Left lung (tissue), 10 donors: ENCODE measurements around the gene PCDHB16. TPM values are rescaled to one million over a fixed set of nuclear protein-coding genes. Genes with fewer than 3 reads are reported as not detected.
"Not testable (repeated sequence)": the region's sequence is repeated elsewhere in the genome, so short reads cannot be mapped to it uniquely, and the experiment has no call there.

Source experiments
- ATAC-seq: fragments of 200-7000 bp; cut with Tn5 transposase; one replicate; pipeline ENCODE4 v1.9.1; 2020; ENCODE audit warnings: moderate library complexity
- DNase-seq, 4 donors: peaks; one replicate each; pipeline ENCODE4 v3.0.0-alpha.2; 2013 to 2020
- H3K27ac ChIP-seq, 2 donors: fragments of 200-600 bp; sonication (generic) in 1 of 2; one replicate each; pipeline versions ENCODE4 v1.5.0 to v1.8.0; 2020 to 2021
- H3K27me3 ChIP-seq, 2 donors: fragments of 200-600 bp; sonication (generic) in 1 of 2; one replicate each; pipeline versions ENCODE4 v1.5.0 to v1.8.0; 2020 to 2021
- H3K36me3 ChIP-seq, 2 donors: fragments of 200-600 bp; sonication (generic) in 1 of 2; one replicate each; pipeline versions ENCODE4 v1.5.0 to v1.8.0; 2020 to 2021
- H3K4me1 ChIP-seq, 2 donors: fragments of 200-600 bp; one replicate each; pipeline ENCODE4 v1.8.0; 2021
- H3K4me3 ChIP-seq, 2 donors: fragments of 200-600 bp; sonication (generic) in 1 of 2; one replicate each; pipeline versions ENCODE4 v1.5.0 to v1.8.0; 2020 to 2021; ENCODE audit warnings: mild to moderate bottlenecking in 1 of 2
- H3K9me3 ChIP-seq, 2 donors: fragments of 200-600 bp; sonication (generic) in 1 of 2; one replicate each; pipeline versions ENCODE4 v1.5.0 to v1.8.0; 2020 to 2021
- CTCF ChIP-seq, 2 donors: fragments of 200-600 bp; sonication (generic) in 1 of 2; IDR thresholded peaks; one replicate each; pipeline versions ENCODE4 v1.5.0 to v1.8.0; 2021; ENCODE audit warnings: antibody characterized with exemption in 2 of 2
- intact Hi-C, 2 donors: fragments of 100-400 bp; cut with DNase I; formaldehyde crosslinking; loops; one replicate each; pipeline versions ENCODE4 v1.11.2 to v1.14.2; 2022
- polyA plus RNA-seq, 6 donors: library from polyadenylated mRNA; unstranded; fragments of 120-200 nt; gene quantifications; one replicate each; pipeline ENCODE4 v1.2.1, GENCODE V29; 2013; ENCODE audit not compliant: insufficient read length in 6 of 6
- total RNA-seq, 2 donors: library from RNA; stranded (reverse); fragmentation: NEBNext Ultra II Directional; extraction: Animal tissue kit (Norgen Biotek cat#: 25700); gene quantifications; one replicate each; pipeline ENCODE4 v1.2.1, GENCODE V29; 2021
- donor health status: DM: no; HTN: yes; CAD: no.
- donor health status: DM: no; HTN: no; CAD: no.

Gene PCDHB16
- total and polyA plus RNA-seq, 8 donors: 1.8 to 8.2 (median 6.1) TPM

- ATAC-seq (no peak), DNase-seq (peak in 1 of 4 donors; percentile 10)
- Histone ChIP-seq H3K4me3 (no peak within 1 kb of the TSS), H3K27ac (no peak within 1 kb of the TSS), H3K9me3 (peaks cover 0 to 64% of the 10 kb centered on the region in 2 donors), H3K4me1 (no peaks in the 10 kb centered on the region), H3K36me3 (no peaks in the 10 kb centered on the region), H3K27me3 (peaks cover 0 to 19% of the 10 kb centered on the region in 2 donors)
- intact Hi-C loops: no loop called here
- no peak for TF ChIP-seq CTCF (IDR thresholded peaks at IDR 0.05)
Observed at GRCh38 chr5:141149812-141150211, 32.4 kb upstream of the PCDHB16 start, which contains the start of gene PCDHB6. PCDHB6 (plus strand) TSS chr5:141150057; CDS start chr5:141150258, 201 bp downstream.

GRCh38 chr5:141150224-141150992 is 31.8 kb upstream of the PCDHB16 start:
- intact Hi-C loops: no loop called here
- Histone ChIP-seq H3K27ac (no peak overlapping the region), H3K4me3 (no peak overlapping the region), H3K27me3 (peaks cover 0 to 19% of the 10 kb centered on the region in 2 donors), H3K4me1 (no peaks in the 10 kb centered on the region), H3K9me3 (peaks cover 0 to 67% of the 10 kb centered on the region in 2 donors), H3K36me3 (no peaks in the 10 kb centered on the region)
- no peak for TF ChIP-seq CTCF (IDR thresholded peaks at IDR 0.05)
- DNase-seq (no peak), ATAC-seq (no peak)

DNA sequence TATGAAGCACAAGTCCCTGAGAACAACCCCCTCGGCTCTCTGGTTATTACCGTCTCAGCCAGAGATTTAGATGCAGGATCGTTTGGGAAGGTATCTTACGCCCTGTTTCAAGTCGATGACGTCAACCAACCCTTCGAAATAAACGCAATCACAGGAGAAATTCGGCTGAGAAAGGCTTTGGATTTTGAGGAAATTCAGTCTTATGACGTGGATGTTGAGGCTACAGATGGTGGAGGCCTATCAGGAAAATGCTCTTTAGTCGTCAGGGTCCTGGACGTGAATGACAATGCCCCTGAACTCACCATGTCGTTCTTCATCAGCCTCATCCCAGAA is 31.2 kb upstream of the PCDHB16 start:
- H3K27ac ChIP-seq: no peak overlapping the region
- TF ChIP-seq CTCF (IDR thresholded peaks at IDR 0.05): no peak
- peaks cover 0 to 24% of the 10 kb centered on the region in 2 donors for H3K27me3 ChIP-seq
- DNase-seq (no peak), ATAC-seq (no peak)
- intact Hi-C loops: no loop called here
- no peaks in the 10 kb centered on the region for H3K36me3 ChIP-seq
- H3K9me3 ChIP-seq: peaks cover 0 to 72% of the 10 kb centered on the region in 2 donors
- H3K4me1 ChIP-seq: no peaks in the 10 kb centered on the region
- no peak overlapping the region for H3K4me3 ChIP-seq

DNA sequence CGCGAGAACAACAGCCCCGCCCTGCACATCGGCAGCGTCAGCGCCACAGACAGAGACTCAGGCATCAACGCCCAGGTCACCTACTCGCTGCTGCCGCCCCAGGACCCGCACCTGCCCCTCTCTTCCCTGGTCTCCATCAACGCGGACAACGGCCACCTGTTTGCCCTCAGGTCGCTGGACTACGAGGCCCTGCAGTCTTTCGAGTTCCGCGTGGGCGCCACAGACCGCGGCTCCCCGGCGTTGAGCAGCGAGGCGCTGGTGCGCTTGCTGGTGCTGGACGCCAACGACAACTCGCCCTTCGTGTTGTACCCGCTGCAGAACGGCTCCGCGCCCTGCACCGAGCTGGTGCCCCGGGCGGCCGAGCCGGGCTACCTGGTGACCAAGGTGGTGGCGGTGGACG is 30.6 kb upstream of the PCDHB16 start:
- H3K9me3 ChIP-seq: peaks cover 0 to 79% of the 10 kb centered on the region in 2 donors
- H3K27ac ChIP-seq, H3K4me1 ChIP-seq, intact Hi-C loops, H3K4me3 ChIP-seq, ATAC-seq, DNase-seq, H3K36me3 ChIP-seq: not testable (repeated sequence)
- peaks cover 0 to 31% of the 10 kb centered on the region in 2 donors for H3K27me3 ChIP-seq

DNA sequence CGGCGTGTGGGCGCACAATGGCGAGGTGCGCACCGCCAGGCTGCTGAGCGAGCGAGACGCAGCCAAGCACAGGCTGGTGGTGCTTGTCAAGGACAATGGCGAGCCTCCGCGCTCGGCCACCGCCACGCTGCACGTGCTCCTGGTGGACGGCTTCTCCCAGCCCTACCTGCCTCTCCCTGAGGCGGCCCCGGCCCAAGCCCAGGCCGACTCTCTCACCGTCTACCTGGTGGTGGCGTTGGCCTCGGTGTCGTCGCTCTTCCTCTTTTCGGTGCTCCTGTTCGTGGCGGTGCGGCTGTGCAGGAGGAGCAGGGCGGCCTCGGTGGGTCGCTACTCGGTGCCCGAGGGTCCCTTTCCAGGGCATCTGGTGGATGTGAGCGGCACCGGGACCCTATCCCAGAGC is 30.1 kb upstream of the PCDHB16 start:
- ATAC-seq, DNase-seq, intact Hi-C loops, H3K36me3 ChIP-seq, H3K4me3 ChIP-seq, H3K4me1 ChIP-seq, H3K27ac ChIP-seq: not testable (repeated sequence)
- peaks cover 0 to 36% of the 10 kb centered on the region in 2 donors for H3K27me3 ChIP-seq
- peaks cover 0 to 83% of the 10 kb centered on the region in 2 donors for H3K9me3 ChIP-seq

DNA sequence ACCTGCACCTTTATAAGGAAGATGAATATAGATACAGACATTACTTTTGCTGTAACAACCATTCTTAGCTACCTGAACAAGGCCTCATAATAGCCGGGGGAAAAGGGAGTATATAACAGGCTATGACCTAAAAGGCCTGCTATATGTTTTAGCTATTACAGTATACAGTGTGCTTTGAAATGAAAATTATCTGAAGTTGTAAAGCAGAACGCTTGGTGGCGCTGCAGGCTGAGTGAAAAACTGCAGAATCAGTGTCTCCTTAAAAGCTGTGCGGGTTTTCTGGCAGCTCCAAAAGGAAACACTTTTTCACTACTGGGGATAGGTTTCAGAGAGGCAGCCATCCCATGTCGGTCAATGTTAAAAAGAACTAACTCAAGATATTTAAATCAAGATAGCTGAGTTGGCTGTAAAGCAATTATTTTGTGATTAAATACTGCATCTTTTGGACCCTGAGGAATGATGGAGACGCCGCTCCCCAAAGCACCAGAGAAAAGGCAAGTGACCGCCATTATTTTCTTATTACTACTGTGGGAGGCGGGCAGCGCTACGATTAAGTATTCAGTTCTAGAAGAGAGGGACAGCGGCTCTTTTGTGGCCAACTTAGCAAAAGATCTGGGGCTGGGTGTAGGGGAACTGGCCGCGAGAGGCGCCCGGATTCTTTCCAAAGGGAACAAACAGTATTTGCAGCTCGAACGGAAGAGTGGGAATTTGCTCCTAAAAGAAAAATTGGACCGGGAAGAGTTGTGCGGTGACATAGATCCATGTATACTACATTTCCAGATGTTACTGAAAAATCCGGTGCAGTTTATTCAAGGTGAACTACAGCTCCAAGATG is 26.4 kb upstream of the PCDHB16 start:
- peaks cover 0 to 83% of the 10 kb centered on the region in 2 donors for H3K9me3 ChIP-seq
- peaks cover 3 to 53% of the 10 kb centered on the region in 2 donors for H3K27me3 ChIP-seq
- no peak for TF ChIP-seq CTCF (IDR thresholded peaks at IDR 0.05)
- intact Hi-C loops: no loop called here
- H3K27ac ChIP-seq: no peak overlapping the region
- DNase-seq (no peak), ATAC-seq (no peak)
- no peaks in the 10 kb centered on the region for H3K36me3 ChIP-seq
- H3K4me1 ChIP-seq: no peaks in the 10 kb centered on the region
- H3K4me3 ChIP-seq: no peak overlapping the region

GRCh38 chr5:141157356-141157755 is 24.8 kb upstream of the PCDHB16 start:
- intact Hi-C loops, H3K36me3 ChIP-seq, H3K27ac ChIP-seq, DNase-seq, H3K4me1 ChIP-seq, ATAC-seq, H3K4me3 ChIP-seq: not testable (repeated sequence)
- H3K27me3 ChIP-seq: peaks cover 3 to 40% of the 10 kb centered on the region in 2 donors
- H3K9me3 ChIP-seq: peaks cover 0 to 70% of the 10 kb centered on the region in 2 donors

- H3K9me3 ChIP-seq: peaks cover 0 to 70% of the 10 kb centered on the region in 2 donors
- ATAC-seq, H3K27ac ChIP-seq, H3K4me3 ChIP-seq, H3K36me3 ChIP-seq, intact Hi-C loops, DNase-seq, H3K4me1 ChIP-seq: not testable (repeated sequence)
- H3K27me3 ChIP-seq: peaks cover 3 to 38% of the 10 kb centered on the region in 2 donors
Observed at GRCh38 chr5:141157901-141158300, 24.3 kb upstream of the PCDHB16 start.
